ENCODE data around the gene HSPA8. TPM values are rescaled to one million over a fixed set of nuclear protein-coding genes. Genes with fewer than 3 reads are reported as not detected.
"Not testable (repeated sequence)": the region's sequence is repeated elsewhere in the genome, so short reads cannot be mapped to it uniquely, and the experiment has no call there.

Gene HSPA8
- total and polyA plus RNA-seq, 8 donors = 187 to 1,244 (median 547) TPM

- no peak for TF ChIP-seq EP300 (IDR thresholded peaks at IDR 0.05)
- peak in 1 of 3 donors; percentile 12 for TF ChIP-seq POLR2AphosphoS5 (IDR thresholded peaks at IDR 0.05)
- TF ChIP-seq POLR2A (IDR thresholded peaks at IDR 0.05) = no peak
- TF ChIP-seq CTCF (IDR thresholded peaks at IDR 0.05) = peak in 1 of 7 experiments; percentile 3
- intact Hi-C loops (cut with DNase I; ENCODE audit: low total_unique reads) = no loop called here
- peak; percentile 50 to 84 for DNase-seq
- Histone ChIP-seq H3K9me3 (no peaks in the 10 kb centered on the region), H3K27me3 (no peaks in the 10 kb centered on the region), H3K4me1 (peaks cover 39 to 65% (median 48%) of the 10 kb centered on the region in 4 donors), H3K27ac (peak overlapping the region; percentile 97 to 100 (median 100)), H3K4me3 (peak overlapping the region; percentile 73 to 99 (median 96)), H3K36me3 (peaks cover 26 to 31% (median 30%) of the 10 kb centered on the region in 4 donors)
- 2 to 5% (median 2%) methylated on average over 29 to 37 of the region's 37 CpGs for WGBS, 5 donors
Measured at GRCh38 chr11:123062892-123063825, 1.2 kb upstream of the HSPA8 start.

- WGBS, 5 donors = 0 to 2% (median 1%) methylated on average over 43 to 63 of the region's 63 CpGs
- peaks cover 35 to 39% (median 38%) of the 10 kb centered on the region in 4 donors for H3K36me3 ChIP-seq
- H3K4me1 ChIP-seq = peaks cover 46 to 74% (median 56%) of the 10 kb centered on the region in 4 donors
- no peaks in the 10 kb centered on the region for H3K27me3 ChIP-seq
- intact Hi-C loops (cut with DNase I; ENCODE audit: low total_unique reads) = no loop called here
- peak overlapping the region; percentile 73 to 99 (median 96) for H3K4me3 ChIP-seq
- TF ChIP-seq POLR2A (IDR thresholded peaks at IDR 0.05) = no peak
- TF ChIP-seq POLR2AphosphoS5 (IDR thresholded peaks at IDR 0.05) = peak; percentile 33 to 85 (median 70)
- TF ChIP-seq EP300 (IDR thresholded peaks at IDR 0.05) = peak; percentile 52
- TF ChIP-seq CTCF (IDR thresholded peaks at IDR 0.05) = peak in 1 of 7 experiments; percentile 4
- peak overlapping the region; percentile 97 to 100 (median 100) for H3K27ac ChIP-seq
- no peaks in the 10 kb centered on the region for H3K9me3 ChIP-seq
- DNase-seq = peak; percentile 99 to 100
Measured at GRCh38 chr11:123062158-123062891, 389 bp upstream of the HSPA8 start.

- TF ChIP-seq POLR2AphosphoS5 (IDR thresholded peaks at IDR 0.05) (no peak), POLR2A (IDR thresholded peaks at IDR 0.05) (no peak), EP300 (IDR thresholded peaks at IDR 0.05) (no peak), CTCF (IDR thresholded peaks at IDR 0.05) (no peak)
- peak in 1 of 2 donors; percentile 28 for DNase-seq
- intact Hi-C loops (cut with DNase I; ENCODE audit: low total_unique reads) = no loop called here
- Histone ChIP-seq H3K4me3 (peak overlapping the region; percentile 73 to 99 (median 96)), H3K4me1 (peaks cover 59 to 80% (median 69%) of the 10 kb centered on the region in 4 donors), H3K27me3 (no peaks in the 10 kb centered on the region), H3K27ac (peak overlapping the region in 4 of 5 donors; percentile 99 to 100 (median 100)), H3K9me3 (no peaks in the 10 kb centered on the region), H3K36me3 (peaks cover 52 to 58% (median 57%) of the 10 kb centered on the region in 4 donors)
- WGBS, 5 donors = 2 to 4% (median 3%) methylated on average over 8 of the region's 8 CpGs
Measured at GRCh38 chr11:123060277-123061000, 1.5 kb downstream of the HSPA8 start.

- DNase-seq; H3K9me3 ChIP-seq; H3K27me3 ChIP-seq; intact Hi-C loops (cut with DNase I; ENCODE audit: low total_unique reads): not testable (repeated sequence)
- Histone ChIP-seq H3K4me1 (peaks cover 52 to 79% (median 71%) of the 10 kb centered on the region in 4 donors), H3K36me3 (peaks cover 58 to 67% (median 65%) of the 10 kb centered on the region in 4 donors), H3K27ac (peak overlapping the region in 3 of 5 donors; percentile 16 to 99 (median 33)), H3K4me3 (peak overlapping the region; percentile 73 to 99 (median 96))
- 17 to 42% (median 27%) methylated on average over 18 of the region's 18 CpGs for WGBS, 5 donors
Measured at GRCh38 chr11:123059041-123059920, 2.7 kb downstream of the HSPA8 start.

All from stomach (tissue), 9 donors.